A549 (cell line): ENCODE results near the gene PSME3IP1. TPM values are rescaled to one million over a fixed set of nuclear protein-coding genes. Genes with fewer than 3 reads are reported as not detected.

Experiments
- ATAC-seq, 2 experiments: fragments of 200-7000 bp in 1 of 2; fragments of >200 bp in 1 of 2; cut with Nextera tagmentation in 1 of 2; cut with Tn5 transposase in 1 of 2; 3 replicates each; pipeline versions ENCODE4 v1.8.0 to v1.9.1; 2018 to 2020; ENCODE audit warnings: mild to moderate bottlenecking in 1 of 2, moderate library complexity in 1 of 2
- CTCF ChIA-PET: fragments of 300-600 bp; sonication (Branson Sonifier 250); formaldehyde crosslinking; extraction: SDS; loops from one replicate; lab custom pipeline; 2021; ENCODE audit warnings: antibody characterized with exemption, inconsistent platforms; lab: Yijun Ruan, JAX
- POLR2A ChIA-PET: fragments of 350-600 bp; formaldehyde crosslinking; extraction: SDS; loops from one replicate; lab custom pipeline; 2021; ENCODE audit warnings: antibody characterized with exemption, inconsistent platforms; lab: Yijun Ruan, JAX
- DNase-seq, 2 experiments: peaks; one replicate each; pipeline versions ENCODE4 v3.0.0 to v3.0.0-alpha.2; 2011 to 2016; ENCODE audit warnings: low read depth in 1 of 2, low spot score in 1 of 2
- FAIRE-seq: peaks from 2 replicates; lab custom pipeline; 2011; peaks lifted over from hg19 to GRCh38; lab: Jason Lieb, UNC
- H3K27ac ChIP-seq, 2 experiments: fragments of >200 bp; sonication (Bioruptor Twin); formaldehyde crosslinking; 3 replicates each; pipeline ENCODE4 v1.5.1; 2016 to 2017
- H3K4me1 ChIP-seq: fragments of >200 bp; sonication (Bioruptor Twin); formaldehyde crosslinking; 3 replicates; pipeline ENCODE4 v1.6.1; 2016
- H3K4me2 ChIP-seq: fragments of >200 bp; sonication (Bioruptor Twin); formaldehyde crosslinking; 3 replicates; pipeline ENCODE4 v1.6.1; 2016
- H3K4me3 ChIP-seq: fragments of >200 bp; sonication (Bioruptor Twin); formaldehyde crosslinking; 3 replicates; pipeline ENCODE4 v1.5.1; 2016
- H3K9me3 ChIP-seq: fragments of >200 bp; sonication (Bioruptor Twin); formaldehyde crosslinking; 3 replicates; pipeline ENCODE4 v1.6.1; 2016
- ATOH8 ChIP-seq: fragments of 250-450 bp; sonication (Bioruptor Pico); IDR thresholded peaks from 2 replicates; pipeline ENCODE4 v1.5.0; 2020; ENCODE audit warnings: low read depth, mild to moderate bottlenecking, moderate library complexity
- CBX2 ChIP-seq: fragments of 200-600 bp; sonication (generic); IDR thresholded peaks from 2 replicates; pipeline ENCODE4 v1.6.1; 2016; ENCODE audit warnings: low read depth, mild to moderate bottlenecking, borderline replicate concordance
- CEBPB ChIP-seq, 2 experiments: fragments of >200 bp in 1 of 2; sonication (Bioruptor Twin) in 1 of 2; formaldehyde crosslinking in 1 of 2; IDR thresholded peaks; 2 replicates each; pipeline ENCODE4 v1.6.1; 2012 to 2016
- CTCF ChIP-seq: fragments of >200 bp; sonication (Bioruptor Twin); formaldehyde crosslinking; IDR thresholded peaks from 3 replicates; pipeline ENCODE4 v1.5.1; 2016
- E2F6 ChIP-seq: IDR thresholded peaks from 2 replicates; pipeline ENCODE4 v1.6.1; 2012; ENCODE audit warnings: low read depth, borderline replicate concordance
- EHMT2 ChIP-seq: fragments of 200-600 bp; sonication (generic); IDR thresholded peaks from 2 replicates; pipeline ENCODE4 v1.6.1; 2016; ENCODE audit warnings: antibody characterized with exemption, low read depth, mild to moderate bottlenecking, moderate library complexity
- EP300 ChIP-seq, 2 experiments: fragments of >200 bp; sonication (Bioruptor Twin); formaldehyde crosslinking; IDR thresholded peaks; 2 replicates in 1 of 2; 3 replicates in 1 of 2; pipeline ENCODE4 v1.6.1; 2016 to 2017
- FOSB ChIP-seq: fragments of 250-450 bp; sonication (Bioruptor Pico); IDR thresholded peaks from 2 replicates; pipeline ENCODE4 v1.5.0; 2020; ENCODE audit warnings: mild to moderate bottlenecking, moderate library complexity
- FOSL2 ChIP-seq, 2 experiments: fragments of 450-650 bp in 1 of 2; fragments of >200 bp in 1 of 2; sonication (Bioruptor Twin) in 1 of 2; formaldehyde crosslinking; IDR thresholded peaks; 2 replicates each; pipeline versions ENCODE4 v1.5.0 to v1.6.1; 2016 to 2020; ENCODE audit warnings: mild to moderate bottlenecking in 1 of 2, moderate library complexity in 1 of 2
- GATA3 ChIP-seq: IDR thresholded peaks from 2 replicates; pipeline ENCODE4 v1.6.1; 2012; ENCODE audit warnings: borderline replicate concordance
- HEYL ChIP-seq: fragments of 250-450 bp; sonication (Bioruptor Pico); IDR thresholded peaks from 2 replicates; pipeline ENCODE4 v1.8.0; 2021; ENCODE audit warnings: mild to moderate bottlenecking, moderate library complexity
- HOXA7 ChIP-seq: fragments of 250-450 bp; sonication (Bioruptor Pico); IDR thresholded peaks from 2 replicates; pipeline ENCODE4 v1.5.0; 2020; ENCODE audit warnings: mild to moderate bottlenecking, moderate library complexity
- KDM5A ChIP-seq: fragments of 200-600 bp; sonication (generic); IDR thresholded peaks from 2 replicates; pipeline ENCODE4 v1.6.1; 2016; ENCODE audit warnings: antibody characterized with exemption, mild to moderate bottlenecking
- NFE2L2 ChIP-seq: fragments of 150-350 bp; conservative IDR thresholded peaks from 2 replicates; pipeline ENCODE4 v1.6.1; 2014; ENCODE audit warnings: low read length
- NPAS2 ChIP-seq: fragments of 250-450 bp; sonication (Bioruptor Pico); IDR thresholded peaks from 2 replicates; pipeline ENCODE4 v1.8.0; 2022; ENCODE audit warnings: mild to moderate bottlenecking, moderate library complexity, borderline replicate concordance
- PHF8 ChIP-seq: fragments of 200-600 bp; sonication (generic); IDR thresholded peaks from 2 replicates; pipeline ENCODE4 v1.6.1; 2016; ENCODE audit warnings: low read depth, mild to moderate bottlenecking, antibody characterized with exemption, moderate library complexity, borderline replicate concordance
- POLR2A ChIP-seq: IDR thresholded peaks from 2 replicates; pipeline ENCODE4 v1.6.1; 2012; ENCODE audit warnings: mild to moderate bottlenecking, low read length
- RARB ChIP-seq: fragments of 250-450 bp; sonication (Bioruptor Pico); IDR thresholded peaks from 2 replicates; pipeline ENCODE4 v1.8.0; 2021; ENCODE audit warnings: mild to moderate bottlenecking, moderate library complexity
- RFX5 ChIP-seq: fragments of 450-650 bp; IDR thresholded peaks from 2 replicates; pipeline ENCODE4 v1.7.1; 2014; ENCODE audit warnings: antibody characterized with exemption, mild to moderate bottlenecking, moderate library complexity
- RNF2 ChIP-seq: fragments of 200-600 bp; sonication (generic); IDR thresholded peaks from 2 replicates; pipeline ENCODE4 v1.6.1; 2016; ENCODE audit warnings: low read depth, mild to moderate bottlenecking, antibody characterized with exemption, moderate library complexity, borderline replicate concordance
- SREBF2 ChIP-seq: fragments of 450-650 bp; IDR thresholded peaks from 2 replicates; pipeline ENCODE4 v1.6.1; 2014; ENCODE audit warnings: mild to moderate bottlenecking, moderate library complexity
- WGBS: methylation state at CpG from one replicate; pipeline ENCODE4 v1.1.6; 2017; ENCODE audit errors: missing lambda C conversion rate; 5-methylcytosine and 5-hydroxymethylcytosine counted together
- polyA plus RNA-seq, 4 experiments: library from polyadenylated mRNA; depleted of rRNA in 3 of 4; stranded (reverse); fragments of >200 nt; fragmentation: RNase III in 1 of 4; extraction: RNeasy Plus Mini Kit Qiagen cat#74134 plus additional on column Dnase treatment in 1 of 4; gene quantifications; 2 replicates in 3 of 4; 3 replicates in 1 of 4; pipeline ENCODE4 v1.2.3, GENCODE V29; 2011 to 2017

Gene PSME3IP1
- polyA plus RNA-seq, 2 of the 4 experiments (the other 2 are of a cell fraction), result 155 to 159 TPM

- Histone ChIP-seq H3K4me1 (no peaks in the 10 kb centered on the region), H3K4me2 (no peak overlapping the region), H3K9me3 (no peaks in the 10 kb centered on the region), H3K27ac (no peak overlapping the region), H3K4me3 (no peak overlapping the region)
- FAIRE-seq (no peak), DNase-seq (no peak), ATAC-seq (no peak)
- POLR2A ChIA-PET, result no interaction called here
- no peak for TF ChIP-seq RARB (CRISPR knock-in tag)
- TF ChIP-seq ATOH8 (CRISPR knock-in tag), result no peak
- no peak for TF ChIP-seq SREBF2
- no peak for TF ChIP-seq RFX5
- CTCF ChIA-PET, result interaction anchor here (0.8 to 2.6 kb wide), 6 partner anchors 10 to 251 kb away, joined by 3 to 13 read pairs (median 5); no protein-coding TSS in a partner anchor
Observed at GRCh38 chr16:57166451-57166850, 19.4 kb downstream of the PSME3IP1 start.

GRCh38 chr16:57165938-57166337, 19.9 kb downstream of the PSME3IP1 start:
- no peak for DNase-seq
- 95% methylated on average over 3 of the region's 3 CpGs for WGBS
- no peak for ATAC-seq
- ChIA-PET CTCF (interaction anchor here (1.4 to 2.6 kb wide), 3 partner anchors 10 to 251 kb away, joined by 3 to 13 read pairs (median 7); no protein-coding TSS in a partner anchor), POLR2A (no interaction called here)
- no peaks in the 10 kb centered on the region for H3K9me3 ChIP-seq
- no peak overlapping the region for H3K27ac ChIP-seq
- H3K4me2 ChIP-seq, result no peak overlapping the region
- TF ChIP-seq GATA3, result no peak
- no peak for TF ChIP-seq POLR2A
- no peak for TF ChIP-seq PHF8
- H3K4me3 ChIP-seq, result no peak overlapping the region
- no peak for FAIRE-seq
- no peaks in the 10 kb centered on the region for H3K4me1 ChIP-seq

GRCh38 chr16:57165483-57165882, 20.4 kb downstream of the PSME3IP1 start:
- Histone ChIP-seq H3K27ac (no peak overlapping the region), H3K4me1 (no peaks in the 10 kb centered on the region), H3K9me3 (no peaks in the 10 kb centered on the region), H3K4me3 (no peak overlapping the region), H3K4me2 (no peak overlapping the region)
- WGBS, result 90% methylated on average over 5 of the region's 5 CpGs
- ChIA-PET POLR2A (no interaction called here), CTCF (interaction anchor here (1.4 to 2.6 kb wide), 2 partner anchors 72 to 81 kb away, joined by 4 to 13 read pairs; partner anchors contain the start of gene CPNE2)
- ATAC-seq, result no peak
- TF ChIP-seq CTCF (no peak), KDM5A (no peak), CBX2 (no peak), RNF2 (no peak), FOSB (CRISPR knock-in tag) (no peak)
- no peak for FAIRE-seq
- no peak for DNase-seq

- no peak overlapping the region for H3K4me2 ChIP-seq
- POLR2A ChIA-PET, result no interaction called here
- no peak for ATAC-seq
- TF ChIP-seq EP300 (IDR thresholded peaks at IDR 0.05) (no peak), NFE2L2 (no peak), NPAS2 (CRISPR knock-in tag) (no peak), HEYL (CRISPR knock-in tag) (no peak), RARB (CRISPR knock-in tag) (no peak), PHF8 (no peak), HOXA7 (CRISPR knock-in tag) (no peak), E2F6 (no peak), CEBPB (IDR thresholded peaks at IDR 0.05) (no peak), EHMT2 (no peak), FOSL2 (IDR thresholded peaks at IDR 0.05) (no peak), FOSL2 (CRISPR knock-in tag; IDR thresholded peaks at IDR 0.05) (no peak), CTCF (no peak)
Observed at GRCh38 chr16:57163842-57164241, 22.0 kb downstream of the PSME3IP1 start.

More at GRCh38 chr16:57163842-57164241, 22.0 kb downstream of the PSME3IP1 start:
- H3K27ac ChIP-seq, result no peak overlapping the region
- no peak for DNase-seq
- H3K9me3 ChIP-seq, result no peaks in the 10 kb centered on the region
- WGBS, result 96% methylated on average over 1 of the region's 1 CpG
- no peaks in the 10 kb centered on the region for H3K4me1 ChIP-seq
- no peak overlapping the region for H3K4me3 ChIP-seq
- CTCF ChIA-PET, result interaction anchor here (0.7 kb wide), 1 partner anchor 25 kb away, joined by 3 read pairs; no protein-coding TSS in a partner anchor
- no peak for FAIRE-seq
